ENCODE results near the gene MEN1.

- TF ChIP-seq RARB (CRISPR knock-in tag; IDR thresholded peaks at IDR 0.05) = no peak
- TF ChIP-seq ZFP3 (CRISPR knock-in tag; IDR thresholded peaks at IDR 0.05) = no peak
- no peak for TF ChIP-seq SNAI2 (CRISPR knock-in tag; IDR thresholded peaks at IDR 0.05)
- TF ChIP-seq, protein P1, sequence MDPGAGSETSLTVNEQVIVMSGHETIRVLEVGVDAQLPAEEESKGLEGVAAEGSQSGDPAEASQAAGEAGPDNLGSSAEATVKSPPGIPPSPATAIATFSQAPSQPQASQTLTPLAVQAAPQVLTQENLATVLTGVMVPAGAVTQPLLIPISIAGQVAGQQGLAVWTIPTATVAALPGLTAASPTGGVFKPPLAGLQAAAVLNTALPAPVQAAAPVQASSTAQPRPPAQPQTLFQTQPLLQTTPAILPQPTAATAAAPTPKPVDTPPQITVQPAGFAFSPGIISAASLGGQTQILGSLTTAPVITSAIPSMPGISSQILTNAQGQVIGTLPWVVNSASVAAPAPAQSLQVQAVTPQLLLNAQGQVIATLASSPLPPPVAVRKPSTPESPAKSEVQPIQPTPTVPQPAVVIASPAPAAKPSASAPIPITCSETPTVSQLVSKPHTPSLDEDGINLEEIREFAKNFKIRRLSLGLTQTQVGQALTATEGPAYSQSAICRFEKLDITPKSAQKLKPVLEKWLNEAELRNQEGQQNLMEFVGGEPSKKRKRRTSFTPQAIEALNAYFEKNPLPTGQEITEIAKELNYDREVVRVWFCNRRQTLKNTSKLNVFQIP (CRISPR knock-in tag; IDR thresholded peaks at IDR 0.05; ENCODE audit: borderline replicate concordance, low read depth) = no peak
- TF ChIP-seq, protein P2, sequence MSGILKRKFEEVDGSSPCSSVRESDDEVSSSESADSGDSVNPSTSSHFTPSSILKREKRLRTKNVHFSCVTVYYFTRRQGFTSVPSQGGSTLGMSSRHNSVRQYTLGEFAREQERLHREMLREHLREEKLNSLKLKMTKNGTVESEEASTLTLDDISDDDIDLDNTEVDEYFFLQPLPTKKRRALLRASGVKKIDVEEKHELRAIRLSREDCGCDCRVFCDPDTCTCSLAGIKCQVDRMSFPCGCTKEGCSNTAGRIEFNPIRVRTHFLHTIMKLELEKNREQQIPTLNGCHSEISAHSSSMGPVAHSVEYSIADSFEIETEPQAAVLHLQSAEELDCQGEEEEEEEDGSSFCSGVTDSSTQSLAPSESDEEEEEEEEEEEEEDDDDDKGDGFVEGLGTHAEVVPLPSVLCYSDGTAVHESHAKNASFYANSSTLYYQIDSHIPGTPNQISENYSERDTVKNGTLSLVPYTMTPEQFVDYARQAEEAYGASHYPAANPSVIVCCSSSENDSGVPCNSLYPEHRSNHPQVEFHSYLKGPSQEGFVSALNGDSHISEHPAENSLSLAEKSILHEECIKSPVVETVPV (CRISPR knock-in tag; IDR thresholded peaks at IDR 0.05) = no peak
- no peak for TF ChIP-seq TSHZ2 (CRISPR knock-in tag; IDR thresholded peaks at IDR 0.05)
- TF ChIP-seq TOX (CRISPR knock-in tag; IDR thresholded peaks at IDR 0.05; ENCODE audit: borderline replicate concordance) = no peak
- TF ChIP-seq PPARA (CRISPR knock-in tag; IDR thresholded peaks at IDR 0.05; ENCODE audit: borderline replicate concordance) = no peak
- no peak for TF ChIP-seq ZNF8 (CRISPR knock-in tag; IDR thresholded peaks at IDR 0.05)
- TF ChIP-seq, protein P3, sequence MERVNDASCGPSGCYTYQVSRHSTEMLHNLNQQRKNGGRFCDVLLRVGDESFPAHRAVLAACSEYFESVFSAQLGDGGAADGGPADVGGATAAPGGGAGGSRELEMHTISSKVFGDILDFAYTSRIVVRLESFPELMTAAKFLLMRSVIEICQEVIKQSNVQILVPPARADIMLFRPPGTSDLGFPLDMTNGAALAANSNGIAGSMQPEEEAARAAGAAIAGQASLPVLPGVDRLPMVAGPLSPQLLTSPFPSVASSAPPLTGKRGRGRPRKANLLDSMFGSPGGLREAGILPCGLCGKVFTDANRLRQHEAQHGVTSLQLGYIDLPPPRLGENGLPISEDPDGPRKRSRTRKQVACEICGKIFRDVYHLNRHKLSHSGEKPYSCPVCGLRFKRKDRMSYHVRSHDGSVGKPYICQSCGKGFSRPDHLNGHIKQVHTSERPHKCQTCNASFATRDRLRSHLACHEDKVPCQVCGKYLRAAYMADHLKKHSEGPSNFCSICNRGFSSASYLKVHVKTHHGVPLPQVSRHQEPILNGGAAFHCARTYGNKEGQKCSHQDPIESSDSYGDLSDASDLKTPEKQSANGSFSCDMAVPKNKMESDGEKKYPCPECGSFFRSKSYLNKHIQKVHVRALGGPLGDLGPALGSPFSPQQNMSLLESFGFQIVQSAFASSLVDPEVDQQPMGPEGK (CRISPR knock-in tag; IDR thresholded peaks at IDR 0.05; ENCODE audit: borderline replicate concordance) = no peak
- TF ChIP-seq ARNTL (CRISPR knock-in tag; IDR thresholded peaks at IDR 0.05; ENCODE audit: borderline replicate concordance, low read depth) = no peak
- no peak for TF ChIP-seq ZNF565 (CRISPR knock-in tag; conservative IDR thresholded peaks at IDR 0.05; ENCODE audit: low read depth)
- TF ChIP-seq ESRRG (CRISPR knock-in tag; IDR thresholded peaks at IDR 0.05) = no peak
- TF ChIP-seq ZC3H10 (CRISPR knock-in tag; IDR thresholded peaks at IDR 0.05) = no peak
Measured at GRCh38 chr11:64803158-64803845, 7.0 kb downstream of the MEN1 start, which contains the start of gene MAP4K2.
